ENCODE results near the gene TYW5.

Gene TYW5, protein sequence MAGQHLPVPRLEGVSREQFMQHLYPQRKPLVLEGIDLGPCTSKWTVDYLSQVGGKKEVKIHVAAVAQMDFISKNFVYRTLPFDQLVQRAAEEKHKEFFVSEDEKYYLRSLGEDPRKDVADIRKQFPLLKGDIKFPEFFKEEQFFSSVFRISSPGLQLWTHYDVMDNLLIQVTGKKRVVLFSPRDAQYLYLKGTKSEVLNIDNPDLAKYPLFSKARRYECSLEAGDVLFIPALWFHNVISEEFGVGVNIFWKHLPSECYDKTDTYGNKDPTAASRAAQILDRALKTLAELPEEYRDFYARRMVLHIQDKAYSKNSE

DNA sequence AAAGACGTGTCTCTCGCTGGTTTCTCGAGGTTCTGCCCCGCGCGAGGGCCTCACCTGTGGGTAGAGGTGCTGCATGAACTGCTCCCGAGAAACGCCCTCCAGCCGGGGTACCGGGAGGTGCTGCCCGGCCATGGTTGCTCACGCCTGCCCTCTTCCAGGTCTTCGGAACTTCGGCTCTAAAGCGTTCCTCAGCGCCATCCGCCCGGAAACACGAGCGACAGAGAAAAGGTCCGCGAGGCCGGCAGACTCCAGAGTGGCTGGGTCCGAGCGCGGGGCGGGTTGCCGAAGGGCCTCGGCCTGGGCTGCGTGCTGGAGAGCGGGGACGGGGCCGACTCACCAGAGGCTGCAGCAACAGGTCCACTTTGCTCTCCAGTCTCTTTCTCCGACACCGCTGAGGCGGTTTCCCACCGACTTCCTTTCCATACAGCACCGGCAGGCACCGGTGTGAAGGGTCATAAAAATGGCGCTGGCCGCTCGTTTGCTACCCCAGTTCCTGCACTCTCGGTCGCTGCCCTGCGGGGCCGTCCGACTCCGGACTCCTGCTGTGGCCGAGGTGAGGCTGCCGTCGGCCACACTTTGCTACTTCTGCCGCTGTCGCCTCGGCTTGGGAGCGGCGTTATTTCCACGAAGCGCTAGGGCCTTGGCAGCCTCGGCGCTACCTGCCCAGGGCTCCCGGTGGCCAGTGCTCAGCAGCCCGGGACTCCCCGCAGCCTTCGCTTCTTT lies at the start of gene TYW5, which contains the start of gene MAIP1:
TYW5 (minus strand) TSS at position 153 of the 723 bp plus-strand sequence; CDS start at position 132, 21 bp downstream.
MAIP1 (plus strand) TSS at position 244 of the 723 bp plus-strand sequence; CDS start at position 461, 217 bp downstream.
- DNase-seq: peak; percentile 77

DNA sequence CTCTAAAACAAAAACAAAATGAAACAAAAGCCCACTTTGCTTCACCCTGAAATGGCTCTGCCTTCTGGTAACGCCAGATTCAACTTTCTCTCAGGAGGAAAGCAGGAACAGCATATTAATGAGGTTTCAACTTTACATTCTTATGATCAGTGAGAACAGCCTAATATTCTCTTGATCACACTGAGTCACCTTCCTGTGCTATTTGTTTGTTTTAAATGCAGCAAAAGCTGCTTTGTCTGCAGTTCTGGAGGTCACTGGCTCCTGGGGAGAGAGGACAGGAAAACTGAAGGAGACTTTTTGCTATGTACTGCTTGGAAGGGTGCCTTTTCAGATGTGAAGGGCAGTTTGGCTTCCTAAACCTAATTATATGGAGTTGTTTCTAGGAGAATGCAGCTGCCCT lies 48.2 kb upstream of the TYW5 start:
- DNase-seq: no peak

DNA sequence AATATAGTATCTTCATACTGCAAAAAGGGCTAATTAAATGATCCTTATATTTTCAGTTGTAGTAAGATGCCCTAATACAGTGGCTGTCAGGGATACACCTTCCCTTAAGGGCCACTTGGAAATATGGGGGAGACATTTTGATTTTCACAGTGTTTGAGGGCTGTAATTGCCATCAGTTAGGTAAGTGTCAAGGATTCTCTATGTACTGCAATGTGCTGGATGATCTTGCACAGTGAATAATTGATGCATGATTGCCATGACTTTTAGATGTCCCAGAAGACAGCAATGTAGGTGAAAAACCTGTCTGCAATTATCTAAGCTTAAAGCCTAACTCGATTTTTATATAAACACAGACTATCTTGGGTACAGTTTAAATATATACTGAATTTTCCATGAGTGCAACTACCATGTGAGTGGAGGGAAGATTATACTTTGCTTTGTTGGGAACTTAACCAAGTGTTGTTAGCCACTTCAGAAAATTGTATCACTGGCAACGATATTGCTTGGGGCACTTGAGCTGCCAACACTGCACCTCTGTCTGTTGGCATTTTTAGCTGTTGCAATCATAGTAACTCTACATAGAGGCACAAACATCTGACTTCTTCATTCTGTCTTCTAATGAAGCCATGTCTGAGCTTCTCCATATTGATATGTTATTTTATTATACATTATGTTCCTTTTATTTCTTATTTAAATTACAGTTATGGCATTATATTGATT lies 45.3 kb upstream of the TYW5 start:
- no peak for DNase-seq

DNA sequence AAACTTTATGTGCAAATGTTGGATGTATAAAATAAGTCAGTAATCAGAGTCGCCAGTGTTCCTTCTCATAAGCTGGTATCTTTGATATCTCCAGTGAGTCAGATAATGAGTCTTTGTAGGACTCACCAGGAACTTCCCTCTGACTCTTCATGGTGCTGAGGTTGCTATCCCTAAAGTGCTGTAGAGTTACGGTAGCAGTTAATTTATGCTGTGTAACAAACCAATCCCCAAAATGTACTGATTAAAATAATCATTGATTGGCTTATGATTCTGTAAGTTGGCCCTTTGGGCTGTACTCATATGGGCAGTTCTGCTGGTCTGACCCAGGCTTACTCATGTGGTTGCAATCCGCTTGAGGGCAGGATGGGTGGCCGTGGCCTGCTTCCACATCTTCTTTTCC lies 43.9 kb upstream of the TYW5 start:
- DNase-seq: no peak

DNA sequence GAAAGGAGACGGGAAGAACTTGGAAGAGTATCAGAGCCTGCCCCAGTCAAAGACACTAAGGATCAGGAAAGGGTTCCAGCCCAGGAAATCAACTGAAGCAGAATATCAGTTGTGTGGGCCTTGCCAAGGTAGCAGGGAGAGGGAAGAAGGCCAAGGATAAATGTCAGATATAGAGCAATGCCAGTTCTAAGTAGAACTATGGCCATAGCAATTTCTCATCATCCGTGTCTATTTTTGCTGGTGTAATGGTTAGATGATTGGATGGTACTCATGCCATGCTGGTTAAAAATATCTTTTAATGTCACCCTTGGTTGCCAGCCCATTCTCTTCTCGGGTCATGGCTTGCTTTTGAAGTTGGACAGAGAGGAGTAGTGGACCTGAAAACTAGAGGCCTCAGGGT lies 42.0 kb upstream of the TYW5 start:
- no peak for DNase-seq

DNA sequence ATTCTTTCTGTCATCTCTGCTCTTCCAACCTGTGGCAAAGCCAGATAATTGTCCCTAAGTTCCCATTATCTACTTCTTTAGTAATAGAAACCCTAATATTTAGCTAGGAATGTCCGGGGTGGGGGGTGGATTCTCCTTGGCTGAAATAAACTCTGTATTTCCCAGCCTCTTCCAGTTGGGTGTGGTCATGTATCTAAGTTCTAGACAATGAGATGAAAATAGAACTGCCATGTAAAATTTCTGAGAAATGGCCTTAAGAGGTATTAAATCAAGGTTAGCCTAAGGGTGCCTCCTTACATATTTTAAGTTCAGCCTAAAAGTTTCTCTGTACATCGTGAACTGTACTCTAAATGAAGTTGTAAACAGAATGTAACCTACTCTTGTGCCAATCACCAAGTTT lies 39.6 kb upstream of the TYW5 start:
- DNase-seq: no peak

DNA sequence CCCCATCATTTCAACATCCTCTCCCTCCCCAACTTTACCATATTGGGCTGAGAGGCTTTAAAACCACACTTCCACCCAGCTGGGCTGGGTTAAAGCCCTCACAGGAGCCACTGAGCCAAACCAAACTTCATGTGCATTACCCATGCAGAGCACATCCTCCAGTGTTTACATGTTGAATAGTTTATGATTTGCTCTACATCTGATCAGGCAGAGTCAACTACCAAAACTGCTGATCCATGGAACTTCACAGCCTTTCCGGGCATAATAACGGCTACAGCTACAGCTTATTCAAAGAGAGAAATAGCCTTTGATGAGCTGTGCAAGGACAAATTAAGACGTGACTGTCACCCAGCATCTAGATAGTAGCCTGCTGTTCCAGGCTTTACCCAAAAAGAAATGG lies 39.1 kb upstream of the TYW5 start:
- no peak for DNase-seq

DNA sequence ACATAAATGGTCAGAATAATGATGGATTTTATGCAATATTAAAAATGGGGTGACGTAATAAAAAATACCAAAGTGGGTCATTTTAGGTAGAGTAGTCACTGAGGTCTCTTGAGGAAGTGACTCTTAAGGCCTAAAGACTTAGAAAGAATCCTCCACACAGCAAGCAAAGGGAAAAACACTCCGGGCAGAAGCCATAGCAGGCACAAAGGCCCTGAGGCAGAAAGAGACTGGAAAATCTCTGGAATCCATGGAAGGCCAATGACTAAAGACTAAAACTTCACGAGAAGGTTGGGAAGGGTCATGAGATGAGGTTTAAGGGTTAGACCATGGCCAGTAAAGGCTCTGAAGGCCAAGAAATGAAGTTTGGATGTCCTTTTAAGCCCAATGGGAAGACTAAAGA lies 37.0 kb upstream of the TYW5 start:
- no peak for DNase-seq

DNA sequence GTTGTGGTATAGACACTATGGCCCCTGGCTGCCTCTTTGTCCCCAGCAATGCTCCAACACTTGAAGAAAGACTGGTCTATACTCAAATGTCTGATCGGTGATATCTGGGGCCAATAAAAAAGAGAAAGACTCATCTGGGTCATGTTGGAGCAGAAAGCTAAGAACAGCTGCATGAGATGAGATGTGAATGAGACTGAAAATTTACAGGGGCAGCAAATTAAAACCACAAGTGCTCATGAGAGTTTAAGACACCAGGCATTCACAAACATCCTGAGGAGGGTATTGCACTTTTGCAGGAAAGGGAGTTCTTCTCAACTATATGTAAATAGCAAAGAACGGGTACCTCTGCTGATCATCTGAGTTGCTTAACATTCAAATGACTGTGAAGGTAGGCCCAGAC lies 36.4 kb upstream of the TYW5 start:
- DNase-seq: no peak

DNA sequence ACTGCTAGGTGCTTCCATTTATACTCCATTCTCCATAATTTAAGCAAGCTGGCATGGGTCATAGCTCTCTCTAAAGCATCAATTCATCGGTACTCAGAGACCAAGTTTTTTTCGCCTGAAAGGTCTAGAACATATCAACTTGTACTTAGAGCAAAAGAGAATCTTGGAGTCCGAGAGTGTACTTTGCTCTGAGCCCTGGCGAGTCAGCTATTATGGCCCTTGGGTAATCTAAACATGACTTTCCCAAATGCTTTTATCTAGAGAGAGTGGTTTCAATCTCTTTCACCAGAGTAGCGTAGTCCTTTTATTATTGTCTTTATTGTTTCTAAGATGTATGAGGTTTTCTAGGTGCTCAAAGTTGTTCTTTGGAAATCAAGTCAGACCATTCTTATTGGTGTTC lies 34.5 kb upstream of the TYW5 start:
- no peak for DNase-seq

DNA sequence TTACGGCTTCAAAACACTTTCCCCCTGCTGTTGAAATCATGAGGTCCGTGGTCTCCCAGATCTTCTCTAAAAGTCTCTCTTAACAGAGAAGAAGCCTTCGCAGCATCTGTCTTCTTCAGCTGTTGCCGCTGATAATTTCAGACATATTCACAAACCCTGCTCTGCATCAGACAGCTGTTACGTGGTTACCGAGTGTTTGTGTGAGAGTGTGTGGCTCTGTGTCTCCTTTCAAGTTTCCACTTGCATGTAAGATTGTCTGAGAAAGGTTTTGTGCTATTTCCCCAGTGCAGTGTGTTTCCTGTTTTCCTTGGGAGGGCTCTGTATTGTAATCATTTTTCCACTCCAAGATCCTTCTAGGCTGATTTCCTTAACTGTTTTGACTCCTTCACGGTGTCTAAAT lies 32.9 kb upstream of the TYW5 start:
- DNase-seq: no peak

DNA sequence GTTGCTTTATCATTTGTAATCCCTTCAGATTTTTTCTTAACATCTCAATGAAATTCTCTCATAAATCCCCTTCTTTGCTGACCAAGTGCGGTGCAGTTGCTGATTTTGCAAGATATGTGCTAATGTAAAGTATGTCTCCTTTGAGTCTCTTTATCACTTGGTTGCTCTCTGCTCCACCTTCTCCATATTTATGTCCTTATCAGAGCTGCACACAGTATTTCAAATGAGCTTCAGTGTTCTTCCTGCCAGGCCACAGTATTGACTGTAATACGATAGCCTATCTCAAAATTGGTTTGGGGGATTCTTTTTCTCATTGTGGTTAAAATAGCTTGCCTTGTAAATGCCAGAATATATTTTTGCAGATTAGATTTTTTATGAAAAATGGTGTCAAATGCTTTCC lies 32.3 kb upstream of the TYW5 start:
- no peak for DNase-seq

DNA sequence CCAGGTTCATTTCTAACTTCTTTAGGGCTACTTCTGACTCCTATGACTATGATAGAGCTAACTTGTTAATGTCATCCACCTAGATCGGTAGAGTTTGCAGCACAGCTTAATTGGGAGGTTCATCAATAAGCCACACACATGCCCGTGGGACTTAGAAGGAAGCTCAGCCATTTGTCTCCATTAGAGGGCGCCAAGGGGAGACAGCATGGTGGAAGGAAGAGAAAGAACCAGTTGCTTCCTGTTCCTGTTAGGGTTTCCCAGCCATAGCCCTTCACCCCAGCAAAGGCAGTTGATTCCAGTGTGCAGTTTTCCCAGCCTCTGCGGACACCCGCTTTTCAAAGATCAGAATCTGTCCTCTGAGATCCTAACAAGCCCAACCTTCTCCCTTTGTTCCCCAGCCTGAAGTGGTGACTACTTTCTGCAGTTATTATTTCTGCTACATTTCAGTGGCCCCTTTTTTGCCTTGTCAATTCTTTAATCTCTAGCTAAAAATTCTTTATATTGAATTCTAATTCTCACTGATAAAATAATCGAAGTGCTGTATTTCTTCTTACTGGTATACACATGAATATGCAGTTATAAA lies 30.4 kb upstream of the TYW5 start:
- DNase-seq: no peak

DNA sequence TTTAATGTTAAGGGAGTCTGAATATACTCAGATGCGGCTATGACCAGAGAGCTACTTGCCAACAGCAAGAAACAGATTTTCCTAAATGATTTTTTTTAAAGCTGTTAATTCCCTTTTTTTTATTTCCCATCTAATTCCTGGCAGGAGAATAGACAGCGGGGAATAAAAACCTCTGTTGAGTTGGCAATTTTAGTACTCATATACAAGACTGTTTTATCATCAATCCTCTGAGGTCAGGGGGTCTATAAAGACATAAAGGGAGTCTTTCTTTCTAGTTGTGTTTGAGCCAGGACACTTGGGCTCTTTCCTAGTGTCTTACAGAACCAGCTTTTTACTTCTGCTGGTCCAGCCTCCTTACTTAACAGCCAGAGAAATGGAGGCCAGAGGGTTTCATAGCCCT lies 29.5 kb upstream of the TYW5 start:
- no peak for DNase-seq

DNA sequence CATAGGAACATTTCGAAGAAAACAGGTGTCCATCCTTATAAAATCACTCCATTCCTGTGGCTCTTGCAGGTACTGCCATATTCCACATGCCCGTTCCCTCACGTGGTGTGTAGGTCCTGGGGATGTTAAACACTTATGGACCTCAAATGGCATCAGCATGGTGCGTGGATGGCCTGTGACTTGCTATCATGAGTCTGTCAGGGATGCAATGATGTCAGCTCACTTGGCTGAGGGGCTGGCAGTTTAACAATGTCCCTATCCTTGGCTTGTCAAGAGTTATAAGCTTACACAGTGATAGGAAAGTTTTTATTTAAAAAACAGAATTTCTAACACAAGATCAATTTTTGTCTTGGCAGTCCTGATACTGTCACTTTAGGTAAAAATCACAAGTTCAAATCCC lies 28.9 kb upstream of the TYW5 start:
- DNase-seq: no peak

DNA sequence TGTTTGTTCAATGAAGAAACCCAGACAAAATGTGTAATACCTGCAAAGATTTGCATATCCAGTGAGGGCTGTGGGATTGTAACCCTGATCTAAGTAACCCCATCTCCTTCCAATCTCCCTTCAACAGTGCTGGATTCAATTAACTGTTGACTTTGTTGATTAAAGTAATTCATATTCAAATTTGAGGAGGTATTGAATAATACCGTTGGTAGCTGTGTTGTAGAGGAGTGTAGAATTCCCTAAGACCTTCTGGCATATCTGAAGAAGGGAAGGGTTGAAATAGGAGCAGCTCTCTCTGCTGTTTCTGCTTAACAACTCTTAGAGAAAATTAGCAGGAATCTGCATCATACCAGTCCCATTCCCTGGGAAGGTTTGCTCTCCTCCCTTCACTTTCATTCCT lies 28.2 kb upstream of the TYW5 start:
- no peak for DNase-seq

DNA sequence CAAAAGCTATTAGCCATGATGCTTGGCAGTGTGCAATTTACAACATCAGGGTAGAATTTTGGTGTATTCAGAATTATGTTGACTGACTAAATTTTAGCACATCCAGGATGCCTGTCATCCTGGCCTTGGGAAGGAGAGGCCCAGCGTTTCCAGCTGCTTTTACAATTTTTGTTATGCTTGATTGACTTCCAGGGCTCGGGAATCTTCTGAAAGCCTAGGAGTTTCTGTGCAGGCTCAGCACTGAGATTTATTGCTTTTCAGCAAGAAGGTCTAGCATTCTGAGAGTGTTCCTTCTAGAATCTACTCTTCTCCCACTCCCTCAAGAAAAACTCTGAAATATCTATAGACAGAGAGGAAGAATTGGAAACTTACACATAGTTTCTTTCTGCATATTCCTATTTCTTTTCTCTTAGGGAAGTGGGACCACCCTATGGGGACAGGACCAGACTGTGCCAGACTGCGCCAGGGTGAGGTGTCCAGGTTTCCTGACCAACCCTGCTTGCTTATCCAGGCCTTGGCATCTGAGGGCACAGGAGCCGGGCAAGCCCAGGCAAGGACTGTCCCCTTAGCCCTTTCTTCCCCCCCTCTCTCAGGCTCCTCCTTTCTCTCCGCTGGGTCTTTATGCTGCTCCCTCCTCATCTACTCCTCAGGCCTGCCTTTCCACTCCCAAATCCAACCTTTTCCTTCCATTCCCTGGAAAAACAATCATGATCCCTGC lies 27.0 kb upstream of the TYW5 start:
- DNase-seq: no peak

DNA sequence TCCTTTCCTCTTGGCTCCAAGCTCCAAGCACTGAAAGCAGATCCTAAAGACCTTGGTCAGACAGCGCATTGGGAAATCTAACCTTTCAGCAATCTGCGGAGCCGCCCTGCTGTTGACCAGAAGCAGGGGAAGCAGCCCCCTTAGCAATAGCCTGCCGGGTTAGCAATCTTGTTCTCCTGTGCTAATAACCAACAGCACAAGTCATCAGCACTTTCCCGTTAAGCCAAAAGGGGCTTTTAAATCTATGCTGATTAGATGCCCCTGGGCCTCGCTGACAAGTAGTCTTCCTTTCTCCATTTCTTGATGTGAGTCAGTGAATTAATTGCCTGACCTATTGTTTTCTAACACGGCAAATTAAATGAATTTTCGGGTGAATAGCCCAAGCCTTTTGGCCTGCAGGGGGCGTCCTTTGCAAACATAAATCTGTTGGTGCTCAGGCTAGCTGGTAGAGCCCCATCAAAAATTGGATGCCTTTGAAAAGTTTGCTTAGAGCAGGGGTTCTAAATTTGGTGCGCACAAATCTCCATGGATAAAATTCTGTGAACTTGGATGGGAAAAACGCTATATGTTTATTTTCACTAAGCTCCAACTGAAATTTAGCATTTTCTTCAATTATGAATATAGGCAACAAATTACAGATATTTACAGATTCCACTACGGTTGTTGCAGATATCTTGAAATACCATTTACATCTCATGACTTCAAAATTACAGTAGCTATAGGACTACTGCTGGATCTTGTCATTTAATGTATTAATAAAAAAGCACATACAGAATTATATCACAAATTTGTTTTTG lies 24.7 kb upstream of the TYW5 start:
- peak; percentile 29 for DNase-seq

DNA sequence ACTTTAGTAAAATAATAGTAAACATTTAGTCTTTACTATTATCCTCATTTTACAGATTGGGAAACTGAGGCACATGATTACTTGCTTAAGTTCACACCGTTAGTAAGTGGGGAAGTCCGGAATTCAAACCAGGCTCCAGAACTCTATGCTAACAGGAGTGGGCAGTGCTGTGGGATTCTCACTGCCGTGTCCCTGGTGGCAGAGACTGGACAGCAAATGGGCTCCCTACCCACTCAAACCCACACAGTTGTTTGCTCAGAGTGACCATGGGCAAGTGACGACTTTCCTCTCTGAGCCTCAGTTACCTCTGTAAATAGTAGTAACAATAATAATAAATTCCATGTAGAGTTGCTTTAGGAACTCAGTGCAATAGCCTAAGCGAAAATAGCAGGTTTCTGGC lies 24.1 kb upstream of the TYW5 start:
- no peak for DNase-seq

DNA sequence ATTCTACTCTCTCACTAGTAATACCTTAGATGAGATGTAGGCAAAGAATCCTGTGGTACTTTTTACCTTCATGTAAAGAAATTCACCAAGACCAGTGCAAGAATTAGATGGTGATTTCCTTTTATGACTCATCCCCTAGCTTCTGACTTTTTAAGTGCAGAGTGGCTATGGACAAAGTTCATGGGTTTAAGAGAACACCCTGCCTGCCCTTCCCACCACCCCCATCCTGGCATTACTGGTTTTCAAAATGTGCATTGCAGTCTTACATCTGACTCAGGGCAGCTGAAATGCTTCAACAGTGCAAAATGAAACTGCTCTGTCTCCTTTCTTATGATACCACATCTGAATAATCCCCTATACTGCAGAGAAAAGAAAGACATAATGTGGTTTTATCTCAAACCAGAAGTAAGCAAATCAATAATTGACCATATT lies 22.7 kb upstream of the TYW5 start:
- DNase-seq: no peak

DNA sequence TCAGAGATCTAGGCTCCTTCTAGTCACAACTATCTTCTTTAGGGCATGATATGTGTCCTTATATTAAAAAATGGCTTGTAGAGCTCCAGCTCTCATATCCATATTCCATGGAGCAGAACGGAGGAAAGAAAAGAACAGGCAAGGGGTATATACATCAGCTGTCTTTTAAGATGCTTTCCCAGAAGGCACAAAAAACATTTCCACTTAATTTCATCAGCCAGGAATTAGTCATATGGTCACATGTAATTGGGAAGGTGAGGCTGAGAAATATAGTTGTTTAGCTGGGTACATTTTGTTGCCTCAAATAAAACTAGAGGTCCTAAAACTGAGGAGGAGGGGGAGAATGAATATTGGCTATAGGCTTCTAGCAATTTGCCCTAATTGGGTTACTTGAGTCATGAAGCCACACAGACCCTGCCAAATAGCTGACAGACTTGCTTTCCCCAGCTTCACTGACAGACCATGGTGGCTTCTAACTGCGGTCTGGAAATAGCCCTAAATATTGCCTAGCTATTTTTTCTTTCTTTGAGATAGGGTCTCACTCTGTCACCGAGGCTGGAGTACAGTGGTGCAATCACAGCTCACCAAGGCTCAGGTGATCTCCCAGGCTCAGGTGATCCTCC lies 20.1 kb upstream of the TYW5 start:
- no peak for DNase-seq

DNA sequence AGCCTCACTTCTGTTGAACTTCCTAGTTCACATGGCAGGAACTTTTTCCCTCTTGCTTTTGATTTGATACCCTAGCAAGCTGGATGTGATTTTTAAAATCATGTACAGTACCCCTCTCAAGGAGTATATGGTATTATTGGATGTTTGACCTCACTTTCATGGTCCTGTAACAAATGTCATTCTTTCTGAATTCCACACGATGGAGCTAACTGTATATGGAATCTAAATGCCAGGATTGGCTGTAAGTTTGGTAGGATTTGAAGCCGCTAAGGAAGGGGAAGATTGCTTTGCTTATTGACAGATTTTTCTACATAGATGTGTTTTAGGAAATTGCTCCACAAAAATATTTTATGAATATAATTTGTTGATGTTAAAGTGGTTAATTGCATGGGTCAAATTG lies 18.4 kb upstream of the TYW5 start:
- DNase-seq: no peak

Data from NCI-H510A (cell line).